ENCODE data around the gene PCDH12.

Gene PCDH12

DNA sequence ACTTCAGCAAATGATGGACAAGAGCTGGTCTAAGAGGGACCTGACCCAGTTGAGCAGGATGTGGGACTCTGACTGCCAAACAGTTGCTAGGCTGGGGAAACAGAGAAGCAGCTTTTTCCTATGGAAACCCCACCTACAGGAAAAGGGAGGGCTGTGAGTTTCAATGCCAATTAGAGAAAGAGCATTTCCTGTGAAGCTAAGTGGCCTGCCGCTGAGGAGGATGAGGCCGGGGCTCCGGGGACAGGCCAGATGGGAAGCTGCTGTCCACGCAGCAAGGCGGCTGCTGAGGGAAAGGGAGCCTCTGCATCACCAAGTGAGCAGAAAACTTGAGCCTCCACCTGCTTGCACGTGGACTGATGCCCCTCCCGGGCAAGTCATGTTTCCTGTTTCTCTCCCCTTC is at the start of gene PCDH12:
PCDH12 (minus strand) TSS at position 90 of the 400 bp plus-strand sequence. CDS start 351 bp downstream, outside the sequence.
- FAIRE-seq (no peak), DNase-seq (ENCODE audit: insufficient read length, low spot score) (no peak)

DNA sequence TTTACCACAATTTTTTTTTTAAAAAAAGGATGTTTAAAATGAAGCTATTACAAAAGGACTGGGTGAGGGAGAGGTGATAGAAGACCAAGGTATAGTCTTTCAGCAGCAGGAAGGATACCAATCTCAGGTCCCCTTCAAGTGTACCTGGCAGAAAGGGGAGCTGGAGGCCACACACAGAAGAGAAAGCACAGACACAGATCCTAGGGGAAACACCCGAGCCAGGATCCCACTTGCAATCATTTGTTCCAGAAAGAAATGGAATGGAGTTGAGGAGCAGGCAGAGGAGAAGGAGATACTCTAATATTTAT is 49.2 kb upstream of the PCDH12 start:
- no peak for FAIRE-seq
- DNase-seq (ENCODE audit: insufficient read length, low spot score): no peak

- no peak for FAIRE-seq
- DNase-seq (ENCODE audit: insufficient read length, low spot score): no peak
Observed at GRCh38 chr5:142006363-142007236, 48.6 kb upstream of the PCDH12 start.

DNA sequence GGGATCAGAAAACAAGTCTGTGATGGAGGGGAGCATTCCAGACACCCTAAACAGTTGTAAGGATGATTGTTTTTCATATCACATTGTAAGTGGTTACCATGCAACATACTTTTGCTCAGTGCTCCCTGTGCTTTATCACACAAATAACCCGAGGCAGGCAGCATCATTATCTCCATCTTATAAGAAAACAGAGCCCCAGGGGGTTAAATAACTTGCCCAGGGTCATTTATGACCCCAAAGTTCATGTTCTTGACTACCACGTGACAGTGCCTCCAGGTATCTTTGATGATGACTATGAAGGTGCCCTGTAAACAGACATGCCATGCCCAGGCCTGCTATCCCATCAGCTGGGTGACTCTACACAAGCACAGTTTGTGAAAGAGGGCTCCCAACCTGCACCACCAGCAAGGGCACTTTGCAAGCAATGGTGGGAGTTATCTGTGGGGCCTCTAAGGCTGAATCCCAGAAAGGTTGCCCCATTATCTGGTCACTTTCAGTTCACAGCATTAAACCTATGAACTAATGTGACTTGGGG is 45.3 kb upstream of the PCDH12 start:
- FAIRE-seq (no peak), DNase-seq (ENCODE audit: insufficient read length, low spot score) (no peak)

DNA sequence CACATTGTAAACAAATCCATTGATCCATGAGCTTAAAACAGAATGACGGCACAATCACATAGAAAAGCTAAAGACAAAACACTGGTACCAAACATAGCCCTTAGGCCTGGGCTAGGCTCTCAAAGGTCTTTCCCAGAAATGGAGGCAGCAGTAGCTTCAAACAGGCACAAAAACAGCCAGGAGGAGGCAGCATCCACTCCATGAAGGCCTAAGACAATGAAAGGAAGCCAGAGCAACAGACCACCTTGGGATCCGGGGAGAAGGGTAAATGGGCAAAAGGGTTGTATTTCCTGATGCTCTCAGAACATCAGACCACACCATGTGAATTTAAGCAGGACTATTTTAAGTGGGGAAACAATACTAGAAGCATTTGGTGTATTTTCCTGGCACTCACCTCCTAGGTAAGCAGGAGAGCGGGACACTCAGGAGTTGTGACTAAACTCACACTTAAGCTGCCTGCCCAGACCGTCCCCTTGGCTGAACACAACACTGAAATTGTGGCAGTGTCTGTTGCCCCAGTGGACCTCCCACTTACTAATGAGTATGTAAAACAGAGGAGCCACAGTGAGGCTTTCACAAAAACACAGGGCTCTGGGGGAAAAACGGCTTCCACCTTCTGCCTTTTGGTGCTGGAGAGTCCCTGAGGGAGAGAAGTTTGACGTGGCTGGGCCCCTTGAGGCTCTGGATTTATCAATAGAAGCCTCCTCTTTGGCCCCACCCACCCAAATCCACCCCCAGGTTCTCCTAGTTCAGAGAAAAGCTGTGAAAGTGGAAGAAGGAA is 42.9 kb upstream of the PCDH12 start:
- no peak for FAIRE-seq

DNA sequence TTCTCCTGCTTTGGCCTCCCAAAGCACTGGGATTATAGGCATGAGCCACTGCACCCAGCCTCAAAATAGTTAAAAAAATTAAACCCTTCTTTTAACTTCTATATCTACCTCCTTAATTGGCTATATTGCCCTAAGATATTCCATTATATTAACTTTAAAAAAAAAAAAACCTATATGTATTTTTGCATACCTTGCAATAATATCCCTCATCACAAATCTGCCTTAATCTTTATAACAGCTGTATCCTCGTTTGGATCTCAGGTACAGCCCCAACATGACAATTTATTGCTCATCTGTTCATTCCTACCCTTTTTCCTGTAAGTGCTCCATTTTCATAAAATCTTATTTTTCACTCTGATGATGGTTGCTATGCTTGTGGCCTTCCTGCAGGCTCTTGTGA is 42.2 kb upstream of the PCDH12 start:
- DNase-seq (ENCODE audit: insufficient read length, low spot score) (no peak), FAIRE-seq (no peak)

More for the DNA sequence above, 42.9 kb upstream of the PCDH12 start:
- no peak for DNase-seq (ENCODE audit: insufficient read length, low spot score)

GRCh38 chr5:141997358-141997960 is 39.5 kb upstream of the PCDH12 start:
- DNase-seq (ENCODE audit: insufficient read length, low spot score): no peak
- FAIRE-seq: no peak

DNA sequence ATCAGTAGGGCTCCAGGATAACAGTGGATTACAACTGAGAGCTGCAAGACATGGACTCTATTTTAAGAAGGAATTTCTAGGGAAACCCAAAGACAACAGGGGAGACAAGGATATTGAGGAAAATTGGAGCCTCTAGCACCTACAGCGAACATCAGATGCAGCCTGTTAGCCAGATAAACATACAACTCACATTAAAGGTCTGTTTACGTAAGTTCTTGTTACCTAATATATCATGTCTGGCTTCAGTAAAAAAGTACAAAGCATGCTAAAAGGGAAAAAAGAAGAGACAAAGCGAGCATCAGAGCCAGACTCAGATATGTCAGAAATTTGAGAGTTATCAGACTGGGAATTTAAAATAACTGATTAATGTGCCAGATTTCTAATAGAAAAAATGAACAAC is 37.7 kb upstream of the PCDH12 start:
- no peak for FAIRE-seq
- no peak for DNase-seq (ENCODE audit: insufficient read length, low spot score)

GRCh38 chr5:141994511-141995136 is 36.6 kb upstream of the PCDH12 start:
- FAIRE-seq (no peak), DNase-seq (ENCODE audit: insufficient read length, low spot score) (no peak)

DNA sequence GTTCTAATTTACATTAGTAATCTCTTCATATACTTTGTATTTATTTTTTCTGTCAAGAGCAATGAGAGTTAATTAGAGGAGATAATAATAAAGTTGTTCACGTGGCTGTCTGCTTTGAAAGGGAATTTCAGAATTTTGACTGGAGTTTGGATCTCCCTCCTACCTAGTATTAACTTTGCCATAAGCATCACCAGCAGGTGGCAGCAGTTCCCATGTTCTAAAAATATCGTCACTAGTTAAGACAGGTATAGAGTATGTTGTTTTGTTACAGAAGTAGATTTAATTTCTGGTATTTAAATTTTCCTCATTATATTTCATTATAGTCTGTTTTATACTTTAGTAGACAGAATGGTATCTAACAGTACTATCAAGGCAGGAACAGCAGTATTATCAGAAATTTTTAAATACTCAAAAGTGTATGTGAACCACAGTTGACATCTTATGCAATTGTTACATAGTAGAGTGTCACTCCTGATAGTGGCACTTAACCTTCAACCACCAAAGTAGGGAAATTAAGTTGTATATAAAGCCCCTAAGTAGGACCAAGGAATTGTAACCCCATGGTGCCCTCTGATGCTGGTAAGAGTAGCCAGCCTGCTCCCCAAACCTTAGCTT is 34.5 kb upstream of the PCDH12 start:
- peak; percentile 56 for DNase-seq (ENCODE audit: insufficient read length, low spot score)
- no peak for FAIRE-seq

- FAIRE-seq (no peak), DNase-seq (ENCODE audit: insufficient read length, low spot score) (no peak)
Observed at GRCh38 chr5:141989720-141990119, 31.7 kb upstream of the PCDH12 start.

DNA sequence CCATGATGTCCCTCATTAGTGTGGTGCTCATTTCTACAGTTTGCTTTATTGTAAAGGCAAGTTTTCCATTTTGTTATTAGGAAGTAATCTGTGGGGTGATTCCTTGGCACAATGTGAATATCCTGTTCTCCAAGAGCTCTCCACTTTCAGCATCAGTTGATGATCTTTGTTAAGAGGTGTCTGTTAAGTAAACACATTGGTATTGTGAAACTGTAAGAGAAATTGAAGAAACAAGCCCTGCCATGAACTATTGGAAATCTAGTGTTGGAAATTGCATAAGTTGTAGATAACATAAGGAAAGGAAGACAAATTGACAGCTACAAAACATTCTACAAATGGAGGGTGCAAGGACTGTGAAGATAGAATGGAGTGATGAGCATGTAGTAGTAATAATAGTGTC is 28.1 kb upstream of the PCDH12 start:
- no peak for FAIRE-seq
- no peak for DNase-seq (ENCODE audit: insufficient read length, low spot score)

DNA sequence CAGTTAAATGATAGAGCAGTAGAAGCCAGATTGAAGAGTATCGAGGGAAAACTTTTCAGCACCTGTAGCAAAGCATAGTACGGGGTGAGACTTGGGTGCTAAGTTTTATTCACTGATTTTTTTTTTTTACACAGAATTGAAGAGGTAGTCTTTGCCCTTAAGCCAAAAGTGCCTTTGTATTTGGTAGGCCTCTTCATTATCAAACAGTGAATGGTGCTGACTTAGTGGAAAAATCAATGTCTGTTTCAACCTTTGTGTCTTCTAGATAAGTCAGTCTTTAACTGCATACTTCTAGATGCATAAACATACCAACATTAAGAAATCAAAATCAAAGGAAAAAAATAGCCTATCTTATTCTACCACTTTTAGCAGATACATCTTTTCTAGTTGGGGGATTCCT is 24.6 kb upstream of the PCDH12 start:
- FAIRE-seq: no peak
- DNase-seq (ENCODE audit: insufficient read length, low spot score): no peak

DNA sequence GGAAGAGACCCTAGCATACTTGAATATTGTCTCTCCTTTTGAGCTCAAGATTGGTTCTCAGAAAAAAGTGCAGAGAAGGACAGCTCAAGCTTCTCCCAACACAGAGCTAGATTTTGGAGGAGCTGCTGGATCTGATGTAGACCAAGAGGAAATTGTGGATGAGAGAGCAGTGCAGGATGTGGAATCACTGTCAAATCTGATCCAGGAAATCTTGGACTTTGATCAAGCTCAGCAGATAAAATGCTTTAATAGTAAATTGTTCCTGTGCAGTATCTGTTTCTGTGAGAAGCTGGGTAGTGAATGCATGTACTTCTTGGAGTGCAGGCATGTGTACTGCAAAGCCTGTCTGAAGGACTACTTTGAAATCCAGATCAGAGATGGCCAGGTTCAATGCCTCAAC is 20.4 kb upstream of the PCDH12 start:
- FAIRE-seq (no peak), DNase-seq (ENCODE audit: insufficient read length, low spot score) (no peak)

DNA sequence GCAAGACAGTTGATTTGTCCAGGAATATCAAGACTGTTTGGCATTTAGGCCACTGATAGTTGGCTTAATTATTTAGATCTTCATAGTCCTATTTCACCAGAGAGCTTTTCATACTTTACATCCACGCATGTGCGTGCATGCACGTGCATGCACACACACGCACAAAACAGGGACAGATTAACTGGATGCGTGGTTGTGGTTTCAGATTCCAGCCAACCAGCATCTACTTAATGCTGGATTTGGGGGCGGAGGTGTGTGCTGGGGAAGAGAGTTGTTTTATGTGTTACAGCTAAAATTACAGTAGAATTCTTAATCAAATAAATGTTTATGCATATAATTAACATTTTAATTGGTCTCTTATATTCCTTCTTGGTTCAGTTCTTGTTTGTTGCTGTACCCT is 18.2 kb upstream of the PCDH12 start:
- no peak for FAIRE-seq

DNA sequence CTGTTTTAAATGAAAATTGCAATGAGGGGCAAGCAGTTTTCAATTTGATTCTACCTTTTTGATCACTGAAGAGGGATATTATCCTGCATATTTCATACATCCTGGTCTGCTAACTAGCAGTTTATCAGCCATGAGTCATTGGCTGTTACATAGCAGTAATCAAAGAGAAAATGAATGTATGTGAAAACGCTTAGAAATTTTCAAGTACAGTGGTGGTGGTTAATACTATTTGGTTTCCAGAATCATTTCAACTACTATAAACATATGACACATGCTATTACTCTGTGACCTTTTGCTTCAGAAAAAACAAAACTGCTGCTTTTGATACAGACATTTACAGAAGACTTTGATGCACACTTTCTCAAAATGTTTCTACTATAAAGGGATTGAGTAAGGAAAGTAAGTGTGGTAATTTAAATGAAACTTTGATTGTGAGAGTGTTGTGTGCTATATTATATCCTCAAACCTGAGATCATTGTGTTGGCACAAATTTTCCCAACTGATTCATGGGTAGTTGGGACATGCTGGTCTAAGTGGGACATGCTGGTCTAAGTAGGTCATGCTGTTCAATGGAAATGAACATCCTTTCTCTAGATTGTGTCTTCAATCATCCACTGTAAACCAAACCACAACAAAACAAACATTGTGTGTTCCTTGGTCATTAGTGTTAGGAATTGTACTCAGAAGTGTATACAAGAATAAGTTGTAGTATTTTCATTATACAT is 16.0 kb upstream of the PCDH12 start:
- peak; percentile 9 for FAIRE-seq
- no peak for DNase-seq (ENCODE audit: insufficient read length, low spot score)

More for the DNA sequence above, 18.2 kb upstream of the PCDH12 start:
- DNase-seq (ENCODE audit: insufficient read length, low spot score): no peak

GRCh38 chr5:141969783-141970771 is 12.1 kb upstream of the PCDH12 start:
- FAIRE-seq (no peak), DNase-seq (ENCODE audit: insufficient read length, low spot score) (no peak)

DNA sequence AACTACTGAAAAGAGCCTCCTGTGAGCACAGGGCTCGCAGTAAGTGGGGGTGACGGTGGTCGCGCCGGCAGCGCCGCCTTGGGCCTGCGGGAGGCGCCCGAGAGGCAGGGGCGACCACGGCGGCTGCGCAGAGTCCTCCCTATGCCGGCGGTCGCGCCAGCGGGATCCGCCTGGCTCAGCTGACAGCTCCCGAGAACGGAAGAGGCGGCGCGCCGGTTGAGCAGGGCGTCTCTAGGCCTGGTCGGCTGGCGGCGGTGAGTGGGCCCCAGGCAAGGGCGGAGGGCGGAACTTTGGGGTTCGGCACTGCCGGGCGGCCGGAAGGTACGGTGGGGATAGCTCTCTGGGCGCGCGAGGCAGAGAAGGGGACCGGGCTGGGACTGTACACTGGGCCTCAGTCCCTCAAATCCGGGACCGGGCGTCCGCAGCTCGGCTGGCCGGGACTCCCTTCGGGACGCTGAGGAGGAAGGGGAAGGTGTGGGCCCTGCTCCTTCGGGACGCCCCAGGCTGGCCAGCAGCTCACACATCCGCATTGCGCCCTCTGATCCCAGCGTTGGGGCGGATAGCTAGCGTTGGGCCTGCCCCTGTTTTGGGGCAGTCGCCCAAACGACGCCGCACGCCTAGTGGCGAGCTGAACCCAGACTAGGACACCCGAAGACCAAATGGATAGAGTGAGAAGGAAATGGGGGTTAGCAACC is 11.1 kb upstream of the PCDH12 start, which contains the start of gene RNF14:
RNF14 (plus strand) TSS at position 192 of the 695 bp plus-strand sequence. CDS start 4,484 bp downstream, outside the sequence.
- FAIRE-seq (peak; percentile 77), DNase-seq (ENCODE audit: insufficient read length, low spot score) (peak; percentile 94)

All from HTR-8/SVneo (cell line).